ENCODE data around the gene ABCA1.

DNA sequence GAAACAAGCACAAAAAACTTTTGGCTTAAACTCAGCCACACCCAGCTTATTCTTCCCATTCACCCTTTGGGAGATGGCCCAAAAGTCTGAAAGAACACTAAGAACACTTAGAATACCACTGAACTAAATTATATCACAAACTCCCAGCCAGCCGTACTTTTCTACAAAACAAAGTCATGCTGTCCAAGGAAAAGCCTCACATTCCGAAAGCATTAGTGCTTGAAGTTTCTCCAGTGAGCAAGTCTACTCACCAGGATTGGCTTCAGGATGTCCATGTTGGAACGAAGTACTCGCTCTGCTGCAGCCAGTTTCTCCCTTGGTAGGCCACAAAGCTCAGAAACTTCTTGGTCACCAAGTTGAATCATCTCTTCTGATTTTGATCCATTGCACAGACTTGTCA, 69.7 kb downstream of the ABCA1 start:
- TF ChIP-seq, protein P1, sequence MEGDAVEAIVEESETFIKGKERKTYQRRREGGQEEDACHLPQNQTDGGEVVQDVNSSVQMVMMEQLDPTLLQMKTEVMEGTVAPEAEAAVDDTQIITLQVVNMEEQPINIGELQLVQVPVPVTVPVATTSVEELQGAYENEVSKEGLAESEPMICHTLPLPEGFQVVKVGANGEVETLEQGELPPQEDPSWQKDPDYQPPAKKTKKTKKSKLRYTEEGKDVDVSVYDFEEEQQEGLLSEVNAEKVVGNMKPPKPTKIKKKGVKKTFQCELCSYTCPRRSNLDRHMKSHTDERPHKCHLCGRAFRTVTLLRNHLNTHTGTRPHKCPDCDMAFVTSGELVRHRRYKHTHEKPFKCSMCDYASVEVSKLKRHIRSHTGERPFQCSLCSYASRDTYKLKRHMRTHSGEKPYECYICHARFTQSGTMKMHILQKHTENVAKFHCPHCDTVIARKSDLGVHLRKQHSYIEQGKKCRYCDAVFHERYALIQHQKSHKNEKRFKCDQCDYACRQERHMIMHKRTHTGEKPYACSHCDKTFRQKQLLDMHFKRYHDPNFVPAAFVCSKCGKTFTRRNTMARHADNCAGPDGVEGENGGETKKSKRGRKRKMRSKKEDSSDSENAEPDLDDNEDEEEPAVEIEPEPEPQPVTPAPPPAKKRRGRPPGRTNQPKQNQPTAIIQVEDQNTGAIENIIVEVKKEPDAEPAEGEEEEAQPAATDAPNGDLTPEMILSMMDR (IDR thresholded peaks at IDR 0.05), result no peak
- no peak for TF ChIP-seq POLR2A (IDR thresholded peaks at IDR 0.05)
